Endothelial cell of umbilical vein (primary cell): Measurements from ENCODE around the gene PSAP.

Experiments
- CTCF ChIP-seq, 2 donors: IDR thresholded peaks; 1 replicate in 1 of 2; 2 replicates in 1 of 2; pipeline ENCODE4 v1.5.1; 2011; ENCODE audit warnings: low read length in 2 of 2, mild to moderate bottlenecking in 2 of 2, moderate library complexity in 2 of 2, control low read depth in 1 of 2, inconsistent platforms in 1 of 2, low read depth in 1 of 2; ENCODE audit not compliant: insufficient read depth in 1 of 2; ENCODE audit errors: extremely low read depth in 1 of 2
- EZH2 ChIP-seq: IDR thresholded peaks from 2 replicates; pipeline ENCODE4 v1.6.1; 2012; ENCODE audit warnings: borderline replicate concordance, low read depth, mild to moderate bottlenecking, moderate library complexity, low read length, inconsistent platforms; ENCODE audit not compliant: severe bottlenecking
- MAX ChIP-seq: IDR thresholded peaks from 2 replicates; pipeline ENCODE4 v1.6.1; 2011; ENCODE audit not compliant: insufficient read depth, insufficient read length
- POLR2A ChIP-seq: IDR thresholded peaks from 2 replicates; pipeline ENCODE4 v1.6.1; 2012; ENCODE audit warnings: low read depth, mild to moderate bottlenecking, control low read depth, low read length
- POLR2AphosphoS5 ChIP-seq: IDR thresholded peaks from 2 replicates; pipeline ENCODE4 v1.6.1; 2012; ENCODE audit warnings: low read depth, mild to moderate bottlenecking, control low read depth, low read length, moderate library complexity; ENCODE audit not compliant: insufficient read depth

- no peak for TF ChIP-seq POLR2A
- no peak for TF ChIP-seq EZH2
- no peak for TF ChIP-seq CTCF (IDR thresholded peaks at IDR 0.05; ENCODE audit: extremely low read depth in 1 of 2, insufficient read depth in 1 of 2, low read depth in 1 of 2, low read length in 2 of 2)
- no peak for TF ChIP-seq POLR2AphosphoS5
- TF ChIP-seq MAX, result no peak
Measured at GRCh38 chr10:71812913-71813590, 38.0 kb downstream of the PSAP start.
